IgD-negative memory B cell (primary cell): ENCODE data around the gene GAK. TPM values are rescaled to one million over a fixed set of nuclear protein-coding genes. Genes with fewer than 3 reads are reported as not detected.

ENCODE experiments used
- H3K27ac Mint-ChIP-seq, 3 donors: one replicate each; pipeline ENCODE4 v1.8.0; 2020 to 2022; ENCODE audit warnings: mild to moderate bottlenecking in 3 of 3, mixed read lengths in 3 of 3, moderate library complexity in 1 of 3
- H3K27me3 Mint-ChIP-seq: one replicate; pipeline ENCODE4 v1.8.0; 2021; ENCODE audit warnings: mixed read lengths
- H3K36me3 Mint-ChIP-seq: one replicate; pipeline ENCODE4 v1.8.0; 2020; ENCODE audit warnings: mild to moderate bottlenecking, mixed read lengths
- H3K4me1 Mint-ChIP-seq, 3 donors: one replicate each; pipeline ENCODE4 v1.8.0; 2020 to 2022; ENCODE audit warnings: mixed read lengths in 3 of 3, mild to moderate bottlenecking in 1 of 3
- H3K4me3 Mint-ChIP-seq, 4 donors: one replicate each; pipeline ENCODE4 v1.8.0; 2020 to 2022; ENCODE audit warnings: mild to moderate bottlenecking in 4 of 4, mixed read lengths in 4 of 4, moderate library complexity in 3 of 4
- H3K9me3 Mint-ChIP-seq, 3 donors: one replicate each; pipeline ENCODE4 v1.8.0; 2020 to 2021; ENCODE audit warnings: mixed read lengths in 3 of 3, mild to moderate bottlenecking in 1 of 3
- polyA plus RNA-seq: library from polyadenylated mRNA; unstranded; fragments of 300-500 nt; fragmentation: Illumina TruSeq; gene quantifications from one replicate; pipeline ENCODE4 v1.2.3, GENCODE V29; 2021

The GAK gene
- polyA plus RNA-seq, 1 donor from 2014 or later, result 74.7 TPM

- Mint-ChIP-seq H3K27me3 (no peaks in the 10 kb centered on the region), H3K4me1 (peaks cover 0 to 2% (median 0%) of the 10 kb centered on the region in 3 donors), H3K27ac (peak overlapping the region in 1 of 3 donors; percentile 4), H3K4me3 (no peak overlapping the region), H3K9me3 (no peaks in the 10 kb centered on the region), H3K36me3 (peaks cover 2% of the 10 kb centered on the region)
Measured at GRCh38 chr4:903066-904046, 28.8 kb downstream of the GAK start.

GRCh38 chr4:901192-901910, 30.8 kb downstream of the GAK start:
- no peaks in the 10 kb centered on the region for H3K4me1 Mint-ChIP-seq
- H3K4me3 Mint-ChIP-seq, result no peak overlapping the region
- H3K9me3 Mint-ChIP-seq, result no peaks in the 10 kb centered on the region
- H3K27me3 Mint-ChIP-seq, result no peaks in the 10 kb centered on the region
- H3K27ac Mint-ChIP-seq, result peak overlapping the region in 1 of 3 donors; percentile 35
- peaks cover 3% of the 10 kb centered on the region for H3K36me3 Mint-ChIP-seq

- Mint-ChIP-seq H3K27me3 (no peaks in the 10 kb centered on the region), H3K36me3 (peaks cover 3% of the 10 kb centered on the region), H3K27ac (no peak overlapping the region), H3K4me1 (no peaks in the 10 kb centered on the region), H3K4me3 (peak overlapping the region in 1 of 4 donors; percentile 59), H3K9me3 (no peaks in the 10 kb centered on the region)
Measured at GRCh38 chr4:900721-901120, 31.4 kb downstream of the GAK start.

- Mint-ChIP-seq H3K27ac (no peak overlapping the region), H3K27me3 (no peaks in the 10 kb centered on the region), H3K4me1 (no peaks in the 10 kb centered on the region), H3K36me3 (peaks cover 3% of the 10 kb centered on the region), H3K4me3 (no peak overlapping the region), H3K9me3 (no peaks in the 10 kb centered on the region)
Measured at GRCh38 chr4:900073-900472, 32.0 kb downstream of the GAK start.

GRCh38 chr4:899556-899906, 32.6 kb downstream of the GAK start:
- Mint-ChIP-seq H3K4me3 (no peak overlapping the region), H3K36me3 (peaks cover 3% of the 10 kb centered on the region), H3K4me1 (no peaks in the 10 kb centered on the region), H3K27me3 (no peaks in the 10 kb centered on the region), H3K9me3 (no peaks in the 10 kb centered on the region), H3K27ac (no peak overlapping the region)

GRCh38 chr4:898869-899555, 33.1 kb downstream of the GAK start:
- H3K4me3 Mint-ChIP-seq, result no peak overlapping the region
- H3K36me3 Mint-ChIP-seq, result peaks cover 3% of the 10 kb centered on the region
- no peaks in the 10 kb centered on the region for H3K9me3 Mint-ChIP-seq
- H3K27me3 Mint-ChIP-seq, result no peaks in the 10 kb centered on the region
- no peaks in the 10 kb centered on the region for H3K4me1 Mint-ChIP-seq
- H3K27ac Mint-ChIP-seq, result no peak overlapping the region

GRCh38 chr4:898123-898522, 34.0 kb downstream of the GAK start:
- Mint-ChIP-seq H3K4me3 (no peak overlapping the region), H3K27ac (no peak overlapping the region), H3K9me3 (no peaks in the 10 kb centered on the region), H3K27me3 (no peaks in the 10 kb centered on the region), H3K36me3 (peaks cover 3% of the 10 kb centered on the region), H3K4me1 (no peaks in the 10 kb centered on the region)

GRCh38 chr4:896630-897029, 35.5 kb downstream of the GAK start:
- Mint-ChIP-seq H3K4me1 (no peaks in the 10 kb centered on the region), H3K4me3 (no peak overlapping the region), H3K27me3 (no peaks in the 10 kb centered on the region), H3K36me3 (peaks cover 3% of the 10 kb centered on the region), H3K9me3 (no peaks in the 10 kb centered on the region), H3K27ac (peak overlapping the region in 1 of 3 donors; percentile 59)

- no peak overlapping the region for H3K27ac Mint-ChIP-seq
- no peaks in the 10 kb centered on the region for H3K9me3 Mint-ChIP-seq
- H3K4me3 Mint-ChIP-seq, result no peak overlapping the region
- peaks cover 3% of the 10 kb centered on the region for H3K36me3 Mint-ChIP-seq
- no peaks in the 10 kb centered on the region for H3K4me1 Mint-ChIP-seq
- H3K27me3 Mint-ChIP-seq, result no peaks in the 10 kb centered on the region
Measured at GRCh38 chr4:896216-896615, 35.9 kb downstream of the GAK start.

GRCh38 chr4:895596-895995, 36.5 kb downstream of the GAK start:
- Mint-ChIP-seq H3K4me1 (peaks cover 0 to 1% (median 0%) of the 10 kb centered on the region in 3 donors), H3K27ac (no peak overlapping the region), H3K27me3 (no peaks in the 10 kb centered on the region), H3K4me3 (no peak overlapping the region), H3K36me3 (peaks cover 3% of the 10 kb centered on the region), H3K9me3 (no peaks in the 10 kb centered on the region)

- H3K4me3 Mint-ChIP-seq, result no peak overlapping the region
- peaks cover 1% of the 10 kb centered on the region for H3K36me3 Mint-ChIP-seq
- no peaks in the 10 kb centered on the region for H3K9me3 Mint-ChIP-seq
- H3K27ac Mint-ChIP-seq, result no peak overlapping the region
- peaks cover 0 to 1% (median 0%) of the 10 kb centered on the region in 3 donors for H3K4me1 Mint-ChIP-seq
- no peaks in the 10 kb centered on the region for H3K27me3 Mint-ChIP-seq
Measured at GRCh38 chr4:893995-894705, 38.0 kb downstream of the GAK start.

- H3K36me3 Mint-ChIP-seq, result peaks cover 1% of the 10 kb centered on the region
- no peak overlapping the region for H3K4me3 Mint-ChIP-seq
- peaks cover 0 to 1% (median 0%) of the 10 kb centered on the region in 3 donors for H3K4me1 Mint-ChIP-seq
- no peaks in the 10 kb centered on the region for H3K9me3 Mint-ChIP-seq
- H3K27ac Mint-ChIP-seq, result no peak overlapping the region
- no peaks in the 10 kb centered on the region for H3K27me3 Mint-ChIP-seq
Measured at GRCh38 chr4:893276-893994, 38.7 kb downstream of the GAK start.

GRCh38 chr4:892780-893179, 39.3 kb downstream of the GAK start:
- no peak overlapping the region for H3K27ac Mint-ChIP-seq
- no peaks in the 10 kb centered on the region for H3K9me3 Mint-ChIP-seq
- H3K27me3 Mint-ChIP-seq, result no peaks in the 10 kb centered on the region
- H3K36me3 Mint-ChIP-seq, result peaks cover 1% of the 10 kb centered on the region
- H3K4me3 Mint-ChIP-seq, result no peak overlapping the region
- H3K4me1 Mint-ChIP-seq, result peaks cover 0 to 2% (median 0%) of the 10 kb centered on the region in 3 donors

- Mint-ChIP-seq H3K9me3 (no peaks in the 10 kb centered on the region), H3K4me3 (no peak overlapping the region), H3K36me3 (peaks cover 5% of the 10 kb centered on the region), H3K4me1 (peaks cover 0 to 3% (median 0%) of the 10 kb centered on the region in 3 donors), H3K27me3 (no peaks in the 10 kb centered on the region), H3K27ac (no peak overlapping the region)
Measured at GRCh38 chr4:891747-892146, 40.4 kb downstream of the GAK start.
